Mucosa of descending colon (tissue), 3 donors: Measurements from ENCODE around the gene CHST8. TPM values are rescaled to one million over a fixed set of nuclear protein-coding genes. Genes with fewer than 3 reads are reported as not detected.

ENCODE experiments used
- ATAC-seq: fragments of 200-7000 bp; cut with Tn5 transposase; one replicate; pipeline ENCODE4 v1.9.1; 2020; ENCODE audit warnings: mild to moderate bottlenecking, moderate library complexity
- DNase-seq, 3 donors: peaks; one replicate each; pipeline ENCODE4 v3.0.0-alpha.2; 2020
- H3K36me3 ChIP-seq: fragments of 200-600 bp; one replicate; pipeline ENCODE4 v1.8.0; 2021; ENCODE audit warnings: low read depth, mild to moderate bottlenecking
- H3K4me1 ChIP-seq: fragments of 200-600 bp; one replicate; pipeline ENCODE4 v1.8.0; 2021; ENCODE audit warnings: low read depth, mild to moderate bottlenecking
- H3K4me3 ChIP-seq: fragments of 200-600 bp; one replicate; pipeline ENCODE4 v1.8.0; 2021; ENCODE audit warnings: mild to moderate bottlenecking
- H3K9me3 ChIP-seq: fragments of 200-600 bp; one replicate; pipeline ENCODE4 v1.8.0; 2021; ENCODE audit warnings: mild to moderate bottlenecking
- intact Hi-C, 2 donors: fragments of 100-400 bp; cut with DNase I in 1 of 2; cut with micrococcal nuclease in 1 of 2; formaldehyde crosslinking; loops; one replicate each; pipeline versions ENCODE4 v1.11.0 to v1.11.1; 2022; cut with DNase I, micrococcal nuclease
- total RNA-seq, 3 donors: library from RNA; stranded (reverse); fragmentation: NEBNext Ultra II Directional in 2 of 3; extraction: Animal tissue kit (Norgen Biotek cat#: 25700) in 2 of 3; gene quantifications; one replicate each; pipeline versions ENCODE4 v1.2.1 to v1.2.4, GENCODE V29; 2021 to 2023
- TF ChIP-seq, protein P1 (sequence below): fragments of 200-600 bp; IDR thresholded peaks from one replicate; pipeline ENCODE4 v1.8.0; 2022; ENCODE audit warnings: antibody characterized with exemption, mild to moderate bottlenecking
- donor health status: DM: no; HTN: no; CAD: no; lungs with moderate emphysema.
- donor health status: DM: no; HTN: no; CAD: no.
- donor health status: DM: no; HTN: yes; CAD: no.

The CHST8 gene
- total RNA-seq, 3 donors from 2014 or later: 0.31 TPM; not detected in 2

DNA sequence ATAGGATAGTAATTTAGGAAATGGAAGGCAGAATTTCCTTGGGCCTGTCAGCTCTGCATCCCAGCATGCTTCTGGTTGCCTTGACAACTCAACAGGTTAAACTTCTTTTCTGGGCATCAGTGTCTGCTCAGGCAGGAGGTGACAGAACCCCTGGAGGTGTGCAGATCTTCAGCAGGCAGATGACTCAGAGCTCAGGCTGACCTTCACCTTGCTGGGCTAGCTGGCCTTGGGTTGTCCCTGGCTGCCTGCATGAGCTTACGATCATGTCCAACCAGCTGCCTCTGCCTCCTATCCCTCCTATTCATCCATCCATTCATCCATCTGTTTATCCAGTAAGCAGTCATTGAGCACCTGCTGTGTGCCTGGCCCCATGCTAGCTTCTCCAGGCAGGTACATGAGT lies 93.7 kb downstream of the CHST8 start:
- Histone ChIP-seq H3K4me1 (no peaks in the 10 kb centered on the region), H3K4me3 (no peak overlapping the region), H3K36me3 (no peaks in the 10 kb centered on the region), H3K9me3 (no peaks in the 10 kb centered on the region)
- intact Hi-C loops: no loop called here
- no peak for DNase-seq
- no peak for ATAC-seq
- TF ChIP-seq, protein P1, sequence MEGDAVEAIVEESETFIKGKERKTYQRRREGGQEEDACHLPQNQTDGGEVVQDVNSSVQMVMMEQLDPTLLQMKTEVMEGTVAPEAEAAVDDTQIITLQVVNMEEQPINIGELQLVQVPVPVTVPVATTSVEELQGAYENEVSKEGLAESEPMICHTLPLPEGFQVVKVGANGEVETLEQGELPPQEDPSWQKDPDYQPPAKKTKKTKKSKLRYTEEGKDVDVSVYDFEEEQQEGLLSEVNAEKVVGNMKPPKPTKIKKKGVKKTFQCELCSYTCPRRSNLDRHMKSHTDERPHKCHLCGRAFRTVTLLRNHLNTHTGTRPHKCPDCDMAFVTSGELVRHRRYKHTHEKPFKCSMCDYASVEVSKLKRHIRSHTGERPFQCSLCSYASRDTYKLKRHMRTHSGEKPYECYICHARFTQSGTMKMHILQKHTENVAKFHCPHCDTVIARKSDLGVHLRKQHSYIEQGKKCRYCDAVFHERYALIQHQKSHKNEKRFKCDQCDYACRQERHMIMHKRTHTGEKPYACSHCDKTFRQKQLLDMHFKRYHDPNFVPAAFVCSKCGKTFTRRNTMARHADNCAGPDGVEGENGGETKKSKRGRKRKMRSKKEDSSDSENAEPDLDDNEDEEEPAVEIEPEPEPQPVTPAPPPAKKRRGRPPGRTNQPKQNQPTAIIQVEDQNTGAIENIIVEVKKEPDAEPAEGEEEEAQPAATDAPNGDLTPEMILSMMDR: no peak

DNA sequence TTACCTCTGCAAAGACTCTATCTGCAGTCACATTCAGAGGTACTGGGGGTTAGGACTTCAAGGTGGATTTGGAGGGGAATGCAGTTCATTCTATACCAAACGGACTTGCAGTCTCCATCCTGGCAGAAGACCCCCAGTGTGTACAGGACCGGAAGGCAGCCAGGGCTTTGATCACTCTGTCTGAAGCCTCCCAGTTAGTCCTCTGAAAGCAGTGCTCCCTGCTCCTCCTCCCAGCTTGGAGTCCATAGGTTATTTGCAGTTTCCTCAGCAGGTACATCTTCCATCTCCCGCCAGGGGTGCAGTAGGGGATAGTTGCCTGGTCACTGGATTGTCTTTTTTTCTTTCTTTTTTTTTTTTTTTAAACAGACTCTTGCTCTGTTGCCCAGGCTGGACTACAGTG lies 96.1 kb downstream of the CHST8 start:
- no peak for DNase-seq
- intact Hi-C loops: no loop called here

DNA sequence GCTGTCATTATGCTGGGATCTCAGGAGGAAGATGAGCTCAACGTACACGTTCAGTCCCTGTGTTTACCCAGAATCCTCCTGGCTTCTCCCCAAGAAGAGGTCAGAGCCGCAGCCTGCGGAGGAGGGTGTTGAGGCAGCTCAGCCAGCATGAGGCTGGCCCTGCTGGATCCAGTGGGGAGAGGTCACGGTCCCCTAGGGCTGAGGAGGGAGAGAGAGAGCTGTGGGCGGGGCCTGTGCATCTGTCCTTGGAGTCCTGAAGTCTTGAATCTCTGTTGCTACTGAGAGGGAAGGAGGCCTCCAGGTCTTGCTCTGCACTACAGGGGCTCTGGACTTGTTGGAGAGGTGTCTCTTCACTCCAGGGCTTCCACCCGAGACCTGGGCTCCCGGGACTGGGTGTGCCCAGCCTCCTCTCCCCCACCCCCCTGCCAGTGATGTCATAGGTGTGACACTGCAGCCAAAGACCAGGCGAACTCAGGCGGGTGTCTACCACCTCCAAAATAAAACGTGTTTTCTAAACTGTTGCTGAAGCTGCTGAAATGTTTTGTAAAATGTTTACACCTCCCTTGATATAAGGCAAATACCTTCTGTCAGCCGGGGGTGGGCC lies 97.0 kb downstream of the CHST8 start:
- no peak for DNase-seq
- no peaks in the 10 kb centered on the region for H3K36me3 ChIP-seq
- intact Hi-C loops: no loop called here
- TF ChIP-seq, protein P1: no peak
- no peaks in the 10 kb centered on the region for H3K9me3 ChIP-seq
- H3K4me3 ChIP-seq: no peak overlapping the region
- no peaks in the 10 kb centered on the region for H3K4me1 ChIP-seq
- ATAC-seq: no peak

More for the DNA sequence above, 96.1 kb downstream of the CHST8 start:
- Histone ChIP-seq H3K9me3 (no peaks in the 10 kb centered on the region), H3K4me1 (no peaks in the 10 kb centered on the region), H3K36me3 (no peaks in the 10 kb centered on the region), H3K4me3 (no peak overlapping the region)
- TF ChIP-seq, protein P1: no peak
- ATAC-seq: no peak

DNA sequence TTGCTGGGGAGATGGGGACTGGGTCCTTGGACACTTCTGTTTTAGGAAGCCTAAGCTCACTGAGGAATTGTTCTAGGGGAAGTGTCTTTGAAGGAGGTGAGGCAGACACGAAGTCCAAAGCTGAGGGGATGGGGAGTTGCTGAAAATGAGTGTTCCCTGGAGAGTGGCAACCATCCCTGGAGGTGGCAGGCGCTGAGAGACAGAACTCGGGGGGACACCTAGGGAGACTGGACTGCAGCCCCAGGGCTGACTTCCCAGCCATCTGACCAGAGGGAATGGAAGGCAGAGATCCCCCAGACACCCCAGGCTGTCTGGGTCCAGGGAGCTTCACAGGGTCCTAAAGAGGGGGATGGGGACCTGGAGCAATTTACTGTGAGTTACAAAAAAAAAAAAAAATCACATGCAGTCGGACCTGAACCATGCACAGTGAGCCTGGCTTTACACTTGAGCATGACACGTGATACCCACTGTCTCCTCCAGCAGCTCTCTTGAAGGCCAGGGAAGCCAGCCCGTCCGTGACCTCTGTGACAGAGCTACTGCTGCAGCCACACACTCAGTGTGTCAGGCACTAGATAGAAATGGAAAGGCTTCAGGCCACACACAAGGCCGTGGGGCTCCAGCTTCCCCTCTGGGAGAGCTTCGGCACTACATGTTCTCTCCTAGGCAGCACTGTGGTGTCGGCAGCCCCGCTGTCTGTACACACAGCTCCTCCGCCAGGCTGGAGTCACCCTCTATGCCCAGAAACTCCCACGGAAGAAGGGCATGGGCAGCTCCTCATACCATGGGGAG lies 97.8 kb downstream of the CHST8 start:
- Histone ChIP-seq H3K9me3 (no peaks in the 10 kb centered on the region), H3K4me3 (no peak overlapping the region), H3K4me1 (no peaks in the 10 kb centered on the region), H3K36me3 (no peaks in the 10 kb centered on the region)
- TF ChIP-seq, protein P1: no peak
- ATAC-seq (no peak), DNase-seq (no peak)
- intact Hi-C loops: no loop called here

- TF ChIP-seq, protein P1: no peak
- no peak for ATAC-seq
Observed at GRCh38 chr19:33720155-33720493, 98.4 kb downstream of the CHST8 start.

More at GRCh38 chr19:33720155-33720493, 98.4 kb downstream of the CHST8 start:
- Histone ChIP-seq H3K4me1 (no peaks in the 10 kb centered on the region), H3K36me3 (no peaks in the 10 kb centered on the region), H3K9me3 (no peaks in the 10 kb centered on the region), H3K4me3 (no peak overlapping the region)
- DNase-seq: no peak
- intact Hi-C loops: no loop called here
